Measurements from ENCODE around the gene RNF144B. TPM values are rescaled to one million over a fixed set of nuclear protein-coding genes. Genes with fewer than 3 reads are reported as not detected.

The RNF144B gene
- total RNA-seq, 4 donors from 2014 or later = 13.3 to 43.5 (median 26.8) TPM

DNA sequence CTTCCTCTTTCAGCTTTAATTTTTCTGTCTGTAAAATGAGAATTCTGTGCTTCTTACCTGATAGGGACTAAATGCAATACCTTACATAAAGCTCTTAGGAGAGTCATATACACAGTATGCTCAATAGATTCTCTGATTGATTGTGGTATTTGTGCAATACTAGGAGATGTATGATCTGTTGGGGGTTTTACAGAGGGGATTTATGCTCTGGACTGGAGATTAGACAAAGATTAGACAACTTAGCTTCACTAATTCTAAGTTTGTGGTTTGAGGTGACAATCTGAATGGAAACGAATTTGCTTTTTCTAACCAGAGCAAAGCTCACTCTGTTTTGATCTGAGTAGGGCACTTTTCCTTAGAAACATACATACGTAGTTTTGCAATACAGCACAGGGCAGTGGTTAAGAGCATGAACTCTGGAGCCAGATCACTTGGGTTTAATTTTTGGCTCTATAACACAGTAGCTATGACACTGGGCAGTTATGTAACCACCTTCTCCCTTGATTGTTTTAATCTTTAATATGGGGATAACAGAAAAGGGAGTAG, 126.2 kb downstream of the RNF144B start:
- DNase-seq (ENCODE audit: low spot score) (no peak), ATAC-seq (ENCODE audit: low FRiP score) (no peak)

DNA sequence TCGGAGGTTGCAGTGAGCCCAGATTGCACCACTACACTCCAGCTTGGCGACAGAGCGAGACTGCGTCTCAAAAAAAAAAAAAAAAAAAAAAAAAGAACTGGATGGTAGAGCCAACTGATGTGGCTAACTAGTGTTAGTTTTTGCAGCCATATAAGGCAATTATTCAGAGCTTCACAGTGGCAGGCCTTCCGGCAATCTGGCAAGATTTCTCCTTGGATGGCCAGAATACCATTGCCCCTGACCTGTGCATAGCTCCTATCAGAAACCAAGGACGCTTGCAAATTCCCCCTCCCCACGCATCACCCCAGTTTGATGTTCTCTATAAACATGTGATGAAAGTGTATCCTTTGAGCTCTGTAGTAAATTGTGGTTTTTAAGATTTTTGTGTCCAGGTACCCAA, 127.0 kb downstream of the RNF144B start:
- TF ChIP-seq, protein P1, sequence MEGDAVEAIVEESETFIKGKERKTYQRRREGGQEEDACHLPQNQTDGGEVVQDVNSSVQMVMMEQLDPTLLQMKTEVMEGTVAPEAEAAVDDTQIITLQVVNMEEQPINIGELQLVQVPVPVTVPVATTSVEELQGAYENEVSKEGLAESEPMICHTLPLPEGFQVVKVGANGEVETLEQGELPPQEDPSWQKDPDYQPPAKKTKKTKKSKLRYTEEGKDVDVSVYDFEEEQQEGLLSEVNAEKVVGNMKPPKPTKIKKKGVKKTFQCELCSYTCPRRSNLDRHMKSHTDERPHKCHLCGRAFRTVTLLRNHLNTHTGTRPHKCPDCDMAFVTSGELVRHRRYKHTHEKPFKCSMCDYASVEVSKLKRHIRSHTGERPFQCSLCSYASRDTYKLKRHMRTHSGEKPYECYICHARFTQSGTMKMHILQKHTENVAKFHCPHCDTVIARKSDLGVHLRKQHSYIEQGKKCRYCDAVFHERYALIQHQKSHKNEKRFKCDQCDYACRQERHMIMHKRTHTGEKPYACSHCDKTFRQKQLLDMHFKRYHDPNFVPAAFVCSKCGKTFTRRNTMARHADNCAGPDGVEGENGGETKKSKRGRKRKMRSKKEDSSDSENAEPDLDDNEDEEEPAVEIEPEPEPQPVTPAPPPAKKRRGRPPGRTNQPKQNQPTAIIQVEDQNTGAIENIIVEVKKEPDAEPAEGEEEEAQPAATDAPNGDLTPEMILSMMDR (IDR thresholded peaks at IDR 0.05) = no peak
- ATAC-seq (ENCODE audit: low FRiP score) (no peak), DNase-seq (ENCODE audit: low spot score) (no peak)

More for the DNA sequence above, 126.2 kb downstream of the RNF144B start:
- TF ChIP-seq, protein P1 (IDR thresholded peaks at IDR 0.05) = no peak

DNA sequence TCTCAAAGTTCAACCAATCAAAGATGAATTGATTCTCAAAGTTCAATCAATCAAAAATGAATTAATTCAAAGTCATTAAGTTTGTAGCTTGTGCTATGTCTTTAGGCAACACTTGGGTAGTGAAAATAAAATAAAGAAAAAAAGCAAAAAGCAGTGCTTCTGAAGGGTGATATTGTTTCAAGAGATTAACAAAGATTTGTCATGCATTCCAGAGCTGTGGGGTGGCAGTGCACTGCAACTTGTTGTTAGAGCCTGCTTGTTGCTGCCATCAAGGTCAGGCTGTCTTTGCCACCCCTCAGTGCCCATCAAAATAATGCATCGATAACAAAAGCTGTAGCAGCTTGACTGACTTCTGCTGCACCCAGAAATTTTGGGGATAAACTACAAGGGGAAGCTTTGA, 128.6 kb downstream of the RNF144B start:
- DNase-seq (ENCODE audit: low spot score) = no peak
- TF ChIP-seq, protein P1 (IDR thresholded peaks at IDR 0.05) = no peak
- ATAC-seq (ENCODE audit: low FRiP score) = no peak

Other genes with a start within 250 kb of the RNF144B start
- gene TPMT, start 232.3 kb upstream of the RNF144B start, total RNA-seq = 1 to 10 TPM; 4.5 to 7.2 (median 6.8) TPM
- 10 to 100 TPM; 12.1 to 15.8 (median 12.7) TPM for gene KDM1B, start 231.9 kb upstream of the RNF144B start, total RNA-seq
- 100 to 1,000 TPM in 2 of 4 donors, 10 to 100 TPM in 2; 68.1 to 106 (median 91.6) TPM for gene DEK, start 122.8 kb upstream of the RNF144B start, total RNA-seq

Data from omental fat pad (tissue), 4 donors.